ENCODE data around the gene DPF3. TPM values are rescaled to one million over a fixed set of nuclear protein-coding genes. Genes with fewer than 3 reads are reported as not detected.

DPF3 gene
- total RNA-seq, 1 donor from 2014 or later, result 0.89 TPM

GRCh38 chr14:72612041-72612440 lies 281.9 kb downstream of the DPF3 start:
- no peak for DNase-seq

DNA sequence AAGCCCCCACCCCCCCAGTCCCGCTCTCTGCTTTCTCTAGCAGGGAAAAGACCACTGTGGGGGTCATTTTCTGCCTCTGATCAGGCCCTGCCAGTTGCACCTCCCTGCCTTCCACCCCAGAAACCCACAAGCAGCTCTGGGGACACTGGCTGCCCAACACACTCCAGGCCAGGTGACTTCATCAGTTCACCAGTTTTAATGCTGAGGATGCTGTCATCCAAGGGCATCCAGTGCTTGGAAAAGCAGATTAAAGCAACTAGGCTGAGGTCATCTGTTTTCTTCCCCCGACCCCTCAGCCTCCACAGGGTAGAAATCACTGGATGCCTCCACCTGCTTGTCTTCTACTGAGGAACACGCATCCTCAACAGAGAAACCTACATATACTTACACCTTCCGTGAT lies 282.4 kb downstream of the DPF3 start:
- no peak for DNase-seq

GRCh38 chr14:72610831-72611200 lies 283.1 kb downstream of the DPF3 start:
- no peak for DNase-seq

- no peak for DNase-seq
Measured at GRCh38 chr14:72610096-72610830, 283.6 kb downstream of the DPF3 start.

- DNase-seq, result no peak
Measured at GRCh38 chr14:72609205-72609916, 284.5 kb downstream of the DPF3 start.

DNA sequence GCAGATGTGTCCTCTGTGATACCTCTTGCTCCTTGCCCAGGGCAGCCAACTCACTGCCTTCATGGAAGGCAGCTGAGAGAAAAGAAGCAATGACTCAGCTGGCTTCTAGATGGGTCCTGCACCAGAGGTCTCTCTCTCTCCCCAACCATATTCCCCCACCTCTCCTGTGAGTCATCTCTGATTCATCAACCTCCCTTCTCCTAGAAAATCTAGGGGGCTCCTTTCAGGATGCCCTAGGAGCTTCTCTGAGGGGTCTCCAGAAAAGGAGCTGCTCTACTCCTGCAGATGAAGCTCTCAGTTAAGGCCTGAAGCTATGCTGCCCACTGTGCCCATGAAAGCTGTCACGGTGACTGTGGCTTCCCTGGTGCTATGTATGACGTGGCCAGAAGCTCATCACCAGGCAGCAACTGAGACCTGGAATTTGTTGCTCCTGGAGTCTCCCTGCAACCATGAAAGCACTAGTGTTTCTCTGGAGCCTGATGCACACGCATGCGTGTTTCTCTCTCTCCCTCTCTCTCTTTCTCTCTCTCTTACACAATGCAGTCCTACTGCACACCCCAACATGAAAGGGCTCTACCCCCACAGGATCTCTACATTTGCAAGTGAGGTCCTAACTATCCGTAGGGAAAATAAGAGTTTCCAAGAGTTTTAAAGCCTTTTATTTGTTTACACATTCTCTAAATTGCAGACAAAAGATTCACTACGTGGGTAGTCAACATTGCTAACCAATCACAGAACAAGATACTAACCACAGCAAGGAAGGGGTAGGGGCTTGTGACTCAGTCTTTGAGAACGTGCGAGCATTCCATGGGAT lies 285.3 kb downstream of the DPF3 start:
- no peak for DNase-seq

GRCh38 chr14:72607386-72608130 lies 286.3 kb downstream of the DPF3 start:
- no peak for DNase-seq

GRCh38 chr14:72606879-72607278 lies 287.0 kb downstream of the DPF3 start:
- DNase-seq, result no peak

- no peak for DNase-seq
Measured at GRCh38 chr14:72605921-72606220, 288.0 kb downstream of the DPF3 start.

- no peak for DNase-seq
Measured at GRCh38 chr14:72605096-72605920, 288.6 kb downstream of the DPF3 start.

DNA sequence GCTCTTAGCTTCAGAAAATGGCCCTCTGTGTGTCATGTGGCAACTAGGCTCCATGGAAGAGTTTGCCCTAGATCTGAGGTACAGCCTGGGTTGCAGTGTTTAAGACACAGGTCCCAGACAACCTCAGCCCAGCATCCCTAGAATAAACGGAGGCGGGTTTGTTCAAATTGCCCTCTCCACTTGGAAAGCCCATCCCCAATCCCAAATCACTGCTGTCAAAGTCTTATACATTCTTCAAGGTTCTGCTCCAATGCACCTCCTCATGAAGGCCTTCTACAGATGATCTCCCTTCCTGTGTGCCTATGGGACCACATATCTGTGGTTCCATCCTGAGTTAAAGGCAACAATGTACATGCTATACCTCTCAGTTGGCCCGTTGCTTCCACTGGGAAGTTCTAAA lies 289.8 kb downstream of the DPF3 start:
- DNase-seq, result no peak

- DNase-seq, result no peak
Measured at GRCh38 chr14:72603639-72604038, 290.3 kb downstream of the DPF3 start.

DNA sequence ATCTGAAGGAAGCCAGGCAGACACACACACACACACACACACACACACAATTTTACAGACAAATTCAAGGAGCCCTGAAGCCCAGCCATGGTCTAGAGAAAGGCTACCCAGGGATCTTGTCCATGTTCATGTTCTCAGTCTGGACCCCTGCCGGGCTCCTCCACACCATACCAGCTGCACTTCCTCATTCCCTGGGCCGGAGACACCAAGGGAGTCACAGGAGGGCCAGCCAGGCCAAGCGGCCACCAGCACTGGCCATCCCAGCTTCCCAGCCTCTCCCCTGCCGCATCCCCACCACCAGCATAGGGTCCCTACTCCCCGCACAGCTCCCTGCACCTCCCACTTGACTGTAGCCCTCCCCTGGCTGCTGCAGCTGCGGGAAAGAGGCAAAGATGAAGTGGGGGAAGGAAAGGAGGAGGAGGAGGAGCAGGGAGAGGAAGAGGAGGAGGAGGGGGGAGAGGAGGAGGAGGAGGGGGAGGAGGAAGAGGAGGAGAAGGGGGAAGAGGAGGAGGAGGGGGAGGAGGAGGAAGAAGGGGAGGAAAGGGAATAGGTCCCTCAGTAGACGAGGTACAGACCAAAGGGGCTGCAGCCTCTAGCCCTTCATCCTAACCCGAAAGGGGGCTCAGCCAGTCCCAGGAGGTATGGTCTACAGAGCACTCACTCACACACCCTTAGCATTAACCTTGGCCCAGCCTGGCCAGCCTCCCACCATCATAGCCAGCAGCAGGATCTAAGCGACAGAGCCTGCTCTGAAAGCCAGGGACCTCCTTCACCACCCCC lies 293.2 kb downstream of the DPF3 start:
- no peak for DNase-seq

- no peak for DNase-seq
Measured at GRCh38 chr14:72599579-72600470, 294.1 kb downstream of the DPF3 start.

GRCh38 chr14:72598306-72598705 lies 295.6 kb downstream of the DPF3 start:
- DNase-seq, result no peak

DNA sequence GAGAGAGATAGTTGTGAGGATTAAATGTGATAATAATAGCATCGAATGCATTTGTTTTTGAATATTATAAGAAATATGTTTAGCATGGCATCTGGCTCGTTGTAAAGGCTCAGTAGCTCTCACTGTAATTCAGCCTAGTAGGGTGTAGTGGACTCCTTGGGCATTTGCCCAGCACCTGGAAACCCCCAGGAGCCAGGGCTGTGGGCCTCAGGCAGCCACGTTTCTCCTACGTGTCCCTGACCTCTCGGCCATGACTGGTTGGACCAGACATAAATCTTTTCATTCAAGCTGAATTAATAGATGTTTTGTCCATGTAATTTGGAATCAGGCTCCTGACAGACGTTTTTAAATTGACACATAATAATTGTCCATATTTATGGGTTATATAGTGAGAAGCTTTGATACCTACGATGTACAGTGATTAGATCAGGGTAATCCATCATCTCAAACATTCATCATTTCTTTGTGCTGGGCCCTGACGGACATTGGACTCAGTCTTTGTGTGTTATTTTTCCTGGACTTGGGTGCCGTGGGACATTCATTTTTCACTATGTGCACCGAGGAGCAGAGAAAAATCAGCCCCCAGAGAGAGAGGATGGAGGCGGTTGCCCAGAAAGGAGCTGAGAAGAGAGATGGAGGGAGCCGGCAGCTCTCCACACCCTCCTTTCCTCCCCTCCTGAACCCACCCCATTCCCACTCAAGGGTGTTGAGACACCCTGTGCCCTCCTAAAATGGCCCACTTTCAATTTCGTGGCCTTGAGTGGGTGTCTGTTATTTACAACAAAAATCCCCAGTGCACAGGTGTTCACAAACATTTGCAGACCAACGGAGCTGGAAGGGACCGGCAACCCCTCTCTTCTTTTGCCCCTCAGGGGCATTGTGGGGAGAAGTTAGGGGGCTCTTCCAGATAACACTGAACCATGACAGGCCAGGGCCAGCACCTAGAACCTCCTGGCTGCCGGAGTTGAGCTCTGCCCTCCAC lies 296.4 kb downstream of the DPF3 start:
- no peak for DNase-seq

DNA sequence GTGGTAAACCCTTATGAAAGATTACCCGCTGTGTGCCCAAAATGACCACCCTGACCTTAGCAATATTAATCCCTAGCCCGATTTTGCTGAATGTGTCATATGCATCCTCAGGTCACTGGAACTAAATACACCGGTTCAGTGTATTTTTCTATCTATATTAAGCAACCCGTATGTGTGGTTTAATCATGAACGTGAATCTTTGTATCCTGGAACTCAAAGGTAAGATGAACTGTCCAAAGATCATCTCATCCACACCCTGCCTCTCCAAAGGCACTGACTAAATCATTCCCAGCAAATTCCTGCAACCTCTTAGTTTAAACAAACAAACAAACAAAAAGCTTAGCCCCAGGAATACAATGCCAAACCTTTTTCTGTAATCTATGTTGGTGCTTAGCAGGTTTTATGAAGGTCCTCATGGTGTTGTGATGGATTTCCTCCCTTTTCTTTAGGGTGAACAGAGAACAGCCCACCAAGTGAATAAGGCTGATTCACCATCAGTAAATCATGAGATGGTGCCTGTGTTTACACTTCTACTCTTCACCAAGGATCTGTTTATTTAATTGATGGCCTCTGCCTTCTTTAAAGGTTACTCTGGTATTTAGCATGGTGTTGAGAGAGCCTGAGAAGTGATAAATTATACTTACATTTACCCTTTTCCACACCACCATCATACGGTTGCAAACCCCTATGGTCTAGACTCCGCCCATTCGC lies 298.6 kb downstream of the DPF3 start:
- no peak for DNase-seq

Data from skin of body (tissue), 2 donors.